PC-9 (cell line): Measurements from ENCODE around the gene LGALS1.

Experiments
- EZH2 ChIP-seq: fragments of 200-600 bp; sonication (generic); IDR thresholded peaks from 2 replicates; pipeline ENCODE4 v1.8.0; 2017; ENCODE audit warnings: antibody characterized with exemption, low read depth
- TF ChIP-seq, protein P1 (sequence below): fragments of 200-600 bp; sonication (generic); conservative IDR thresholded peaks from 2 replicates; pipeline ENCODE4 v1.6.1; 2017; ENCODE audit warnings: mixed run types, antibody characterized with exemption, mild to moderate bottlenecking, moderate library complexity

GRCh38 chr22:37709445-37709765 lies 34.0 kb downstream of the LGALS1 start:
- TF ChIP-seq, protein P1, sequence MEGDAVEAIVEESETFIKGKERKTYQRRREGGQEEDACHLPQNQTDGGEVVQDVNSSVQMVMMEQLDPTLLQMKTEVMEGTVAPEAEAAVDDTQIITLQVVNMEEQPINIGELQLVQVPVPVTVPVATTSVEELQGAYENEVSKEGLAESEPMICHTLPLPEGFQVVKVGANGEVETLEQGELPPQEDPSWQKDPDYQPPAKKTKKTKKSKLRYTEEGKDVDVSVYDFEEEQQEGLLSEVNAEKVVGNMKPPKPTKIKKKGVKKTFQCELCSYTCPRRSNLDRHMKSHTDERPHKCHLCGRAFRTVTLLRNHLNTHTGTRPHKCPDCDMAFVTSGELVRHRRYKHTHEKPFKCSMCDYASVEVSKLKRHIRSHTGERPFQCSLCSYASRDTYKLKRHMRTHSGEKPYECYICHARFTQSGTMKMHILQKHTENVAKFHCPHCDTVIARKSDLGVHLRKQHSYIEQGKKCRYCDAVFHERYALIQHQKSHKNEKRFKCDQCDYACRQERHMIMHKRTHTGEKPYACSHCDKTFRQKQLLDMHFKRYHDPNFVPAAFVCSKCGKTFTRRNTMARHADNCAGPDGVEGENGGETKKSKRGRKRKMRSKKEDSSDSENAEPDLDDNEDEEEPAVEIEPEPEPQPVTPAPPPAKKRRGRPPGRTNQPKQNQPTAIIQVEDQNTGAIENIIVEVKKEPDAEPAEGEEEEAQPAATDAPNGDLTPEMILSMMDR: no peak
- no peak for TF ChIP-seq EZH2
